Measurements from ENCODE around the gene LIPI.

GRCh38 chr21:14086553-14086952 is 124.2 kb downstream of the LIPI start:
- TF ChIP-seq CTCF (IDR thresholded peaks at IDR 0.05) (no peak), ZFX (IDR thresholded peaks at IDR 0.05; ENCODE audit: borderline replicate concordance) (no peak)
